Hepatic stellate cell (primary cell): Measurements from ENCODE around the gene PPIF.
"Not testable (repeated sequence)": the region's sequence is repeated elsewhere in the genome, so short reads cannot be mapped to it uniquely, and the experiment has no call there.

Experiments used
- DNase-seq: peaks from one replicate; pipeline ENCODE4 v3.0.0; 2011; ENCODE audit warnings: low spot score

Gene PPIF

DNA sequence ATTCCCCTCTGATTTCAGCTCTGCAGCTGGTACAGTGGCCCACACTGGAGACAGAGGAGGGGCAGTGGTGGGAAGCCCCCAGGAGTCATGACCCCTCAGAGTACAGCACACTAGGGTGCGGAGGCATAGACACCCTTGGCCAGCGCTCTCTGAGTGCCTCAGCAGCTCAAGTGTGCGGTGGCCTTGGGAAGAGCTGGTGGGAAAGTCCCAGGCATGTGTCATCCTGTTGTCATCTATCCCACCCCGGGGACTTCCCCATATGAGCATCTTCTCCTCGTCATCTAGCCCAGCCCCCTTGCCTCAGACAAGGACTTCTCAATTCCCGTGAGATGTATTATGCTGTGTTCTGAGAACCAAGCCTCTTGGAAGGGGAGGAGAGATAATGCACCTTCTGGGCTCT lies 15.6 kb upstream of the PPIF start:
- DNase-seq, result peak; percentile 82

DNA sequence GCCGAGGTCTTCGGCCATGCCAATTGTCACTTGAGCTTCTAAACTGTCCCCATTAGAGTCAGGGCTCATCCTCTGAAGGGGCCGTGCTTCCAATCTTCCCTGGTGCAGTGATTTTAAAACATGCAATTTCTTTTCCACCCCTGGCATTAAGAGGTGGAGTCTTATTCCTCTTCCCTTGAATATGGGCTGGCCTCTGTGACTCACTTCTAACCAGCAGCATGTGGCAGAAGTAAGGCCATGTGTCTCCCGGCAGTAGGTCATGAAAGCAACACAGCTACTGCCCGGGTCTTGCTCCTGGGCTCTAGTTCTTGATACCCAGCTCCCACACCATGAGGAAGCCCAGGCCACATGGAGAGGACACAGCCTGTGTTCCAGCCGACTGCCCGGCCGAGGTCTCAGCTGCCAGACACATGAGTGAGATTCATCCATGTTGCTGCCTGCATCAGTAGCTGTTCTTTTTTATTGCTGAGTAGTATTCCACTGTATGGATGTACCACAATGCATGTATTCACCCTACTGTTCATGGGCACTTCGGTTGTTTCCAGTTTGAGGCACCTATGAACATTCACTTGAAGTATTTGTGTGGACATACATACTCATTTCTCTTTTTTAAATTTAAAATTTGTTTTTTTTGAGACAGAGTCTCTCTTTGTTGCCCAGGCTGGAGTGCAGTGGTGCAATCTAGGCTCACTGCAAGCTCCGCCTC lies 14.5 kb upstream of the PPIF start:
- not testable (repeated sequence) for DNase-seq

DNA sequence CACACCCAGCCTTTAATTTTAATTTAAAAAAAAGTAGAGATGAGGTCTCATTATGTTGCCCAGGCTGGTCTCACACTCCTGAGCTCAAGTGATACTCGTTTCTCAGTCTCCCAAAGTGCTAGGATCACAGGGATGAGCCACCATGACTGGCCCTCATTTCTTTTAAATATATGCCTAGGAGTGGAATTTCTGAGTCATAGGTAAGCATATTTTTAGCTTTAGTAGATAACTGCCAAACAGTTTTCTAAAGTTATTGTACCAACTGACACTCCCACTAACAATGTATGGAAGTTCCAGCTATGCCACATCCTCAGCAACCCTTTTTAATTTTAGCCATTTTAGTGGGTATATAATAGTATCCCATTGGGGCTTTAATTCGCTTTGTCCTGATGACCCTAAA lies 13.8 kb upstream of the PPIF start:
- no peak for DNase-seq

DNA sequence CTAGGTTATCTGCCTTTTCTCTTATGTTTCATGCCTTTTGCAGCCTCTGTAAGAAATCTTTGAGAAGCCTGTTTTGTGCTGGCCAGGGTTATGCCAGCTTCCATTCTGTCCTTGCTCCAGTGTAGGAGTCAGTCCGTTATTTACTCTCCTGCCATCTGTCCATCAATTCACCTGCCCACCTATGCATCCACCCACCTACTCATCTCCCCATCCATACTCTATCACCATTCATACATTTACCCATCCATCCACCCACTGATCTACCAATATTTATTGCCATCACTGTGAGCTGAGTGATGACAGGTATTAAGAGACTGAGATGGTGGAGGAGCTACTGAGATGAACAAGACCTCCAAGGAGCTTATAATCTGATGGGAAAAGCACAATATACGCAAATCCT lies 12.7 kb upstream of the PPIF start:
- no peak for DNase-seq

DNA sequence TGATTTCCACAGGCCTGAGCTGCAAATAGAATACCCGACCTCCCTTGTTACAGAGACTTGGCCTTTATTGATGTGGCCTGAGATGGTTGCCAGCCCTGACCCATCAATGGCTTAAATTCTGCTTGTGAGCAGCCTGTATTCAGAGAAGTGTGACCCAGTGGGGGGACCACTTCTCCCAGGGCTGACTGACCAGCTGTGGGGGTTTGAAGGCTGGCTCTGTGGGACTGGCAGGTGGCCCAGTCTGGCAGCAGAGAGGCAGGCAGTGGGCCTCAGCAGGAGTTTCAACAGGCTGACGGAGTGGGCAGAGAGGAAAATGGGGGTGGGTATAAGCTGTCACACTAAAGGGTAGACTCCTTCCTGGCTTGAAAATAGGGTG lies 12.2 kb upstream of the PPIF start:
- DNase-seq, result no peak

DNA sequence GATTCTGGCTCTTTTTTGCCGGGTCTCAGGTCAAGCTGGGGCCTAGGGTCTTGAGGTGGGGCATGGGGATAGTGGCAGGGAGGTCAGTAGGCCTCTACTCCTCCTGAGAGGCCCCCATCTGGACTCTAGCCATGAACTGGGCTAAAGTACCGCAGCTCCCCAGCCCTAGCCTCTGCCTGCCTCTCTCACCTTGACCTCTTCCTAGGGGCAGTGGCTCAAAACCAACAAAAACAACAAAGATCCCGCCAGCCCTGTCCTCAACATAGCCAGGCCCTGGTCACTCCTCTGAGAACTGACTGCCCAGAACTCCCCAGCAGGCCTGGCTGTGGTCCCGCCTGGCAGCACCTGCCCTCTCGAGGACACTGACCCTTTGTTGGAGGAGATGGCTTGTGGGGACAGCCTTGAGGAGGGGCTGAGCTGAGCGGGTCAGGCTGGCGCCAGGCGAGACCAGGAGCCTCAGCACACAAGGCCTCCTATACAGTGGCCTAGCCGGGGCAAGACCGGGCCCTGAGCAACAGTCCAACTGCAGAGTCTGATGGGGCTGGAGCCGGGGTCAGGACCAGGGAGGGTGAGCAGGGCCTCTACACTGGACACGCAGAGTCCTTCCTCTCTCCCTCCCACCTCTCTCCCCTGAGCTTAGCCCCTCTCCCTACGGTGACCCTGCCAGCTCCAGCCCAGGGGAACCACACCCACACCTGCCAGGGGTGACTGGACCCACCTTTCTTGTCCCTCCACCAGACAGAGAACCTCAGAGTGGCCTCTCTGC lies 11.6 kb upstream of the PPIF start:
- no peak for DNase-seq

DNA sequence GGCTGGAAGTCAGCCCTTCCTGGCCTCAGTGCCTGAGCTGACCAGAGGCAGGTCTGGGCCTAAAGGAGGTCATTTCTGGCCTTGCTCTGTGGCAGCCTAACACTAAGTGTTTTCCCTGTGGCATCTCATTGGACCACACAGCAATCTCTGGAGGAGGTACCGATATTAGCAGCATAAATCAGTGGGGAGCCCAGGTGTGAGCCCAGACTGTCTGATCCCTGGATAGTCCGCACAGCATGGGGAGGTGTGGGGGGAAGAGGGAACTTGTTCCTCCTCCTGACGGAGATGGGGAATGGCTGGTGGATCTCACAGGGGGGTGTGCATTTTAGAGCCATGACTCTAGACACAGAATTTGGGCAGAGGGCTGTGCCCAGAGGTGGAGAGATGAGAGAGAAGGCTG lies 11.0 kb upstream of the PPIF start:
- no peak for DNase-seq

DNA sequence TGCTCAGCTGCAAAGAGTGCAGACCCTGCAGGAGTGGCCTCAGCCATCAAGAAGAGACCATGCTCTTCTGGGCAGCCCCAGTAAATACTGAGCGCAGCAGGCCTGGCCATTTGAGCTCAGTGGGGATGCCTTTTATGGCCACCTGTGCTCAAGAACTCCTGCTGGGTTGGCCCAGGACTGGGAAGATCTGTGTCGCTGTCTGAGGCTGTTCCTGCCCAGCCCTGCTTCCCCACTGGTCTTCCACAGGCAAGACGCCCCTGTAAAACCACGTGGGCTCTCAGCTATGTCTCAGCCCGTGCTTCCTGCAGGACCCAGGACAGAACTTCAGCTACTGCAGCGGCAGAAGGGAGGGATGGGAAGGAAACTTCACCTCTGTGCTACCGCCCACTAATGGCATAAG lies 10.5 kb upstream of the PPIF start:
- DNase-seq, result no peak

DNA sequence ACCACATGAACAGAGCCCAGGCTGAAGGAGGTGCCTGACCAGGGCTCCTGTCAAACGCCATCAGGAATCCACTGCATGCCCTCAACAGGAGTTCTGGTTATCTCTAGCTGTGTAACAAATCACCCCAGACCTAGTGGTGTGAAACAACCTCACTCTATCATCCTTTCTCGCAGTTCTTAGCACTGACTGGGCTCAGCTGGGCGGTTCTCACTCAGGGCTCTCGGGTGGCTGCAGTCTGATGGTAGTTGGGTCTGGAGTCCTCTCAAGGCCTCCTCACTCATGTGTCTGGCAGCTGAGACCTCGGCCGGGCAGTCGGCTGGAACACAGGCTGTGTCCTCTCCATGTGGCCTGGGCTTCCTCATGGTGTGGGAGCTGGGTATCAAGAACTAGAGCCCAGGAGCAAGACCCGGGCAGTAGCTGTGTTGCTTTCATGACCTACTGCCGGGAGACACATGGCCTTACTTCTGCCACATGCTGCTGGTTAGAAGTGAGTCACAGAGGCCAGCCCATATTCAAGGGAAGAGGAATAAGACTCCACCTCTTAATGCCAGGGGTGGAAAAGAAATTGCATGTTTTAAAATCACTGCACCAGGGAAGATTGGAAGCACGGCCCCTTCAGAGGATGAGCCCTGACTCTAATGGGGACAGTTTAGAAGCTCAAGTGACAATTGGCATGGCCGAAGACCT lies 9.3 kb upstream of the PPIF start:
- DNase-seq, result not testable (repeated sequence)

DNA sequence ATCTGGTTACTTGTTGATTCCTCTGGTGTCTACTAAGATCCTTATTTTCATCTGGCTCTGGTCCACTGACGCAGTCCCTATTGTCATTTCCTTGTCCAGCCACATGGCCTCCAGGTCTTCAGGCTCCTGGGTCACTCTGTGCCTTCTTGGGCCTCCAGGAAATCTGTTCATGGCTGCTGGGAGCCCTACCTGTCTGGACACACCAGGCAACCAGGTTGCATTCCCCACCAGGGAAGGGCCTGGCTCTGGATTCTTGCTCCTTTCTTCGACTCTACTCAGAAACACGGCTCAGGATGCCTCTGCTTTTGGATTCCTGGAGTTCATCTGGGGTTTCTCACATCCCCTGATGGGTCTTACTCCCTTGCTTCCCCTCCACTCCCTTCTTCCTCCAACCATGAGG lies 8.0 kb upstream of the PPIF start:
- no peak for DNase-seq

DNA sequence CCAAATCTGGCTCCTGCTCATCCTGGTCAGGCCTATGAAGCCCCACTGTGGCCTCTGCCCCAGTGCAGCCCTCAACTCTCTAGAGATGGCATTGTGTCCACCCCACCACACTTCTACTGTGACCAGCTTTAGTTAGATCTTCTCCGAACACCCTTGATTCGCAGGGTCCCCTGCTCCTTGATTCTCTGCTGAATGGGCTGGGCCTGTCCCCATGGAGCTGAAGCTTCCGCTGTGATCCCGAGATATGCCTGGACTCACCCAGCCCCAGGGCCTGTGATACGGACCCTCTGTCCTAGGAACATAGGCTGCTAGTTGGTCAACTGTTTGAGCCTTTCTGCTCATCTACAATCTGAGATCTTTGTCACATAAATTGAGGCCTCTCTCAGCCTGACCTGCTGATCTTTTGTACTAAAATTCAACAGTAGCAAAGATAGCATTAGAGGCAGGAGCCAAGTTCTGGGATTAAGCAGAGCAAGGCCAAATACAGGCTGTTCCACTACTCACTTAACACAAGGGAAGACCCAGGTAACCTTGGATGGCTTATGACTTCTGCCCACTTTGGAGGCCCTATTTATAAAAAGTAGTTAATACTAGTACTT lies 6.5 kb upstream of the PPIF start:
- DNase-seq, result no peak

DNA sequence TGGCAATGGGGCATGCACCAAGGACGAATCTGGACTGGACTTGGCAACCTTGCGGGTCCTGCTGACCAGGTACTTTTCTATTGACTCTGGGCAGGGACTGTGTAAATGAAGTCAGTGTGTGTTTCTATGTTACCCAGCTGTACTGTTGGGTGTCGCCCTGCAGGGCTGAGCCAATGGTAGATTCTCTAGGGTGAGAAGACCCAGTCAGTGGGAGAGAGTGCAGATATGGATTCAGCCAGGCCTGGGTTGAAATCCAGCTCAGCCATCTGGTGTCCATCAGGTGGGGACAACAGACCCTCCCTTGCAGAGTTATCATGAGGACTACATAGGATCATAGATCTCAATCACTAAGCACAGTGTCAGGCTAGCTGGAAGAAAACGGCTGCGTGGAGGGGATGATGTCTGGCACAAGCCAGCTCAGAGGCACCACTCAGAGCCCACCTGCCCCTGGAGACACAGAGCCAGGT lies 4.9 kb upstream of the PPIF start:
- DNase-seq, result no peak

DNA sequence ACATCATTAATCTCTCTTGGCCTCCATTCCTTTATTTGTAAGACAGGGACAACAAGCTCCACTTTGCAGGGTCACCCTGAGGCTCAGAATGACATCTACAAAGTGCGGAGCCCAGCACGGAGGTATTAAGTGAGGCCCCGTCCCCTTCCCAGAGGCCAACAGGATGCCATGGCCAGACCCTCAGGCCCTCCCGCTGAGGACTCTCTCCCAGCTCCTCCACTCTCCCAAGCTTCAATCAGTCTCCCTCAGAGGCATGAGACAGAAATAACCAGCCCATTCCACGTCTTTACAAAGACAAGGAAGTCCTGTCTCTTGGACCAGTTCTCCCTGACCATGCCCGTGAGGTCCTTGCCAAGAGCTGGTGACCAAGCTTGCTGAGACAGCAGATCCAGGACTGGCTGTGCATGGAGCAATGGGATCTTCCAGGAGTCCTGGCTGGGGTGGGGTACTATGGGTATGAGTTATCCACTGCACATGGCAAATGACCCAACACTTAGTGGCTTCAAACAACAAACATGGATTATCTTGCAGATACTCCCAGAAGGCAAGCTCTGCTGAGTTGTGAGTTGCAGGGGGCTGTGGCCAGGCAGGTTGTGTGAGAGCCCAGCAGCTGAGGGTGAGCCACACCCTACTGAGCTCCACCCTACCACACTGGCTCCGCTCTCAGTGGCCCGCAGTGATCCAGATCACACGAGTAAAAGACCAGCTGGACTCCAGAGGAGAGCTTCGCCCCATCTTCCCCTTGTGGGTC lies 4.3 kb upstream of the PPIF start:
- DNase-seq, result no peak

DNA sequence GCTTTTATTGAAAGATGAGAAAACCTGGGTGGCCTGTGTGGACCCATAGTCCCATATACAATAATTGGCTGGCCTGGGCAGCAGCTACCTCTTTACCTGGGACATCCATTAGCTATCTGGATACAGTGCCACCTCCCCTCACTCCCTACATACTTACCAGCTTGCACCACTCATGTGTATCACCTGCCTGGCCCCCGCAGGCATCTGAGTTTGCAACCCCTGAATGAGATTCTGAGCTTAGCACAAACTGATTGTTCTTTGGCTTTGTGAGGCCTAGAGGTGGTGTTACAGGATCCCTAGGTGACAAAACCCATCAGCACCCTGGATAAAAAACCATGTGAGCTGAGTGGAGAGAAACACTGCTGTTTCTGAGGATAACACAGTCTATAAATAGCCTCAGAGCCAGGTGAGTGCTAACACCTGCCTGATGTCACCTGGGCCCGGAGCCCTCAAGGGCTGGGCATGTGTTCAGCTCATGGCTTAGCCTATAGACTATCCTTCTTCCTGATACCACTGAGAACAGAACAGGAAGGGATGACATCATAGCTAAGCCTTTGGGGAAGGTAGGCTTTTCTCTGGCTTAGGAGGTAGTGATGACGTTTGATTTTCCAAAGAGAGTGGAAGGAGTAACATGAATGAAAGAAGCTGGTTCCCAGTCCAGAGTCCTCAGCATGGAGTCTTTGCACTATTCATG lies 2.6 kb upstream of the PPIF start:
- no peak for DNase-seq

DNA sequence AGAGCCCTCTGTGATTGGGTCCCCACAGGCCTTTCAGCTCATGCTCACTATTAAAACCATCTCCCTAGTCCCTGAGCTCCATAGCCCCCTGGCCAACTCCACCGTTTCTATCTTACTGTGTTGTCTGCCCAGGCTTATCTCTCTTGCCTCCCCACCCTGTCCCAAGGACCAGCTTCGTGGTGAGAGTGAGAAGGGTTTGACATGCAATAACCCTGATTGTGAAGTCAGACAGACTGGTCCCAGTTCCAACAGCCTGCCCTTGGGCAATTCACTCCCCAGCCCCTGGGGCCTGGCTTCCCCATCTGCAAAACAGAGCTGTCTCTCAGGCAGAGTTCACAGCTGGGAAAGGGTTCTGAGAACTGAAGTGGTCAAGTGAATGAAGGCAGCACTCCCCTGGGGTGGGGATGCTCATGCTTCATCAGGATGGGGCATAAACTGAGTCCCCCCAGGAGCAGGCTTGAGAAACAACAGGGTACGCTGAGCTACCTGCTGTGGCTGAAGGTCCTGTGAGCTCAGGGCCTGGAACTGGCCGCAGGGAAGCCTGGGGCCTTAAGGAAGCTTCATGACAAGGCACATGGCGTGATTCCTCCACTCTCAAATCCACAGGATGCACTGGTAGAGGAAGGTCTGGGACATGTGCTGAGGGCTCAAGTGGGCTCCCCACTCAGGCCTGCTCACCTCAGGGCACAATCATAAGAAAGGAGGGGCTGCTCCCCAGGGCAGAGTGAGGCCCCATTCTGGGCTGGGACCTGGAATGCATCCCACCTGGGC lies 1.8 kb upstream of the PPIF start:
- no peak for DNase-seq

DNA sequence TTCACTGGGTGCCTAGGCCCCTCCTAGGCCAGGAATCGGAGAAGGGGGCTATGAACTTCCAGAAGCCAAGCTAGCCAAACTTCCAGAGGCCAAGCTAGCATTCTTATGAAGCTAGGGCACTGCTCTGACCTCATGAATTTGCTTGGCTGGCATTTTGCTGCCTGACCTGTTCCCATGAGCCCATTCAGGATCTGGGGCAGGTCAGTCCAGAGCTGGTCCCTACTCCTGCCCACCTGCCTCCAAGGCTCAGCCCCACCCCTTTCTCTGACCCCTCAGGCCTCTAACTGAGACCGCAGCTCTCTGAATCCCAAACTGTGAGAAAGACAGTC lies 1.3 kb upstream of the PPIF start:
- DNase-seq, result no peak

DNA sequence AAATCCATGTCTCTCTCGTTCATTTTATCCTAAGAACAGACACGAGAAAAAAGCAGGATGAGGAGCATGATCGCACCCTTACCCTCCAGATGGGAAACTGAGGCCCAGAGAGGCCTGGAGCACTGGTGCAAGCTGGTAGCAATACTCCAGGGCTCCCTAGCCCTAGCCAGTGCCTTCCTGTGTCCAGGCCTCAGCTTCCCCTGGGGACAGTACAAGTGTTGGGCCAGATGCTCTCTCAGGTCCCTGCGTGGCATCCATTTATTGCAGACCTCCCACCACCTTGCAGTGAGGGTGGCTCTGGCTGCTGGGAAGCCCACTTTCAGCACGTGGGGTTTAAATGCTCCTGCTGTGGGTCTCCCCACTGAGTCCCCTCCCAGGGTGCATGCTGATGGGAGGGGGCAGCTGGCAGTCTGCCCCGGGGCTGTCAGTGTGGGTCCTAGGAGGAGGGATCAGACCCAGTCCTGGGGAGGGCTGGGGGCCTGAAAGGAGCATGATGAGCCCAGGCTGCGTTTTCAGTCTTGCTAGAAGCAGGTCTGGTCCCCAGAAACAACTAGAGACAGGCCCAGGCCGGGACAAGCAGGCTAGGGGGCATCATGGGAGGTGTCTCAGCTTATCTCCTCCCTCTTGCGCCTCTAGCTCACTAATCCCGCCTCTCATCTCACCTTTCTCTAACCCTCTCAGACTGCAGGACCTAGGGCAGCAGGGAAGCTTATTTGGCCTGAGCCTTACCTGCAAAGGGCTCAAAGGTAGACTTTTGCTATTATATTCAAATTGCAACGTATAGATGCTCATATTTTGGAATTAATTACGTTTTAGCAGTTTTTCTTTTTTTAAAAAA lies 662 bp upstream of the PPIF start:
- DNase-seq, result no peak

DNA sequence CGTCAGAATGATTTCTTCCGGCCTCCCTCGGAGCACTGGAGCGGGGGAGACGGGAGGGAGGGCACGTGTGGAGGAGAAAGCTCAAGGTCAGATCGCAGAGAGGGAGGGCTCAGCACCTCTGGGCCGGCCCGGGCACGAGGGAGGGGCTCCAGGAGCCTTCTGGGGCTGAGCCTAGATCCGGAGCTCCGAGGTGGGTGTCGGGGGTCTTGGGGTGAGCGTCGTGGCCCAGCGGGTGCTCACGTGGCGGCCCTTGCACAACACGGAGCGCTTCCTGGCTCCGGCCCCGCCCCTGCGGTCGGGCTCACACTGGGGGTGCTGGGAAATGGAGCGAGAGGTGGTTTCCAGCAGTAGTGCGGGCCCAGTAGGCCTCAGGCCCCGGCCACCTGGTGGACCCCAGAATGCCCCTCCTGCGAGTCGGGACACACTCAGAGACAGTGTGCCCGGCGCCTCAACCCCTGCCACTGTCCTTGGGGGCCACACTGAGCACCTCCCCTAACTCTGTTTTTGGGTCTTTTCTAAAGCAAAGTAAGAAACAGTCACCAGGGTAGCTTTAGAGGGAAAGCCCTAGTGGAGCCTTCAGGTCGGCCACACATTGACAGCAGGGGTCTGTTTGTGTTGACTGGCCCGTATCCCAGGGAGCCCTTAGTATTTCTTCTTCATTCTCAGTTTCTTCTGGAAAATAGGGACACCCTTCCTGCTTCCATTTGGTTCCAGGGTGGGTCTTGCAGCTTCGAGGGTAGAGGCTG lies 798 bp downstream of the PPIF start:
- DNase-seq, result peak; percentile 70

DNA sequence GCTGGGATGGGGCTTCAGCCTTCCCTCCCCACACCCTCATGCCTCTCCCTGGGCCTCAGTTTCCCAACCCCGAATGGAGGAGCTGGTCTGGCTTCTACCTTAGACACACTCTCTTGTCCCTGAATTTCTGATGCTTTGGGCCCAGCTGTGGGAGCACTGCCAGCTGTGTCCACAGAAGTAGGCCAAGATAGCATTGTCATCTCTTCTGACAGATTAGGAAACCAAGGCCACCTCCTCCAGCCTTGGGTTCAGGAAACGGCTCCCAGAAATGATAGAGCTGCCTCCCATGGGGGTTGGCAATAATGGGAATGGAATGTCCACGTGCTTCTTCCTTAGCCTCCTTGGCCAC lies 1.3 kb downstream of the PPIF start:
- DNase-seq, result no peak
